ENCODE data around the gene UCN2.

DNA sequence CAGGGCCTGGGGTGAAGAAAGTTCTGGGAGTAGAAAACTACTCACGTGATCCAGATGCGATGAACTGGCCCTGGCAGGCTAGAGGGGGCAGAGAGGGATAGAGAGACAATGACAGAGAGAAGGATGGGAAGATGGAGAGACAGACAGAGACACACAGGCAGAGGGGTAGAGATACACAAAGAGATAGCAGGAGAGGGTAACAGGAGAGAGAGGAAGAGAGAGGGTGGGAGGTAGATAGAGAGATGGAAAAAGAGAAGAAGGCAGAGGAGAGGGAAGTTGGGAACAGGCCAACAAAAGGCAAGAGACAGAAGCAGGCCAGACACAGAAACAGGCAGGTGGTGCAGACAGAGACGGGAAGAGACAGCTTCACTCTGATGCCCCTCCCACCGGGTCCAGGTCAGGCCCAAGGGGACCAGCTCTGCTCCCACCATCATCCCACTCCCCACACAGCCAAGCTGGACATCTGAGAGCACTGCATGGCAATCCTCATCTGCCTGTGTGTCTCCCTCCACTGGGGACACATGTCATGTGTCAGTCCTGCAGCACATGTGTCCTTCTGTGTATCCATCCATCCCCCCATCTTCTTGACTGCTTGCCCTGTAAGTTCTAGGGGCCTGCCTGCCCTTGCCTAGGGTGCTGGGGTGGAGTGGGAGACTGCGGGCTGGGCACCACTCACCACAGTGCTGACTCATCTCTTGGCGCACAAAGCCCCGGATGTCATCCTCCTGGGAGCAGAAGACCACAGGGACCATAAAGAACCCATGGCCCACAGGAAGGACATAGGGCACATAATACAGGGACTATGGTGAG lies 2.2 kb upstream of the UCN2 start:
- TF ChIP-seq, protein P1, sequence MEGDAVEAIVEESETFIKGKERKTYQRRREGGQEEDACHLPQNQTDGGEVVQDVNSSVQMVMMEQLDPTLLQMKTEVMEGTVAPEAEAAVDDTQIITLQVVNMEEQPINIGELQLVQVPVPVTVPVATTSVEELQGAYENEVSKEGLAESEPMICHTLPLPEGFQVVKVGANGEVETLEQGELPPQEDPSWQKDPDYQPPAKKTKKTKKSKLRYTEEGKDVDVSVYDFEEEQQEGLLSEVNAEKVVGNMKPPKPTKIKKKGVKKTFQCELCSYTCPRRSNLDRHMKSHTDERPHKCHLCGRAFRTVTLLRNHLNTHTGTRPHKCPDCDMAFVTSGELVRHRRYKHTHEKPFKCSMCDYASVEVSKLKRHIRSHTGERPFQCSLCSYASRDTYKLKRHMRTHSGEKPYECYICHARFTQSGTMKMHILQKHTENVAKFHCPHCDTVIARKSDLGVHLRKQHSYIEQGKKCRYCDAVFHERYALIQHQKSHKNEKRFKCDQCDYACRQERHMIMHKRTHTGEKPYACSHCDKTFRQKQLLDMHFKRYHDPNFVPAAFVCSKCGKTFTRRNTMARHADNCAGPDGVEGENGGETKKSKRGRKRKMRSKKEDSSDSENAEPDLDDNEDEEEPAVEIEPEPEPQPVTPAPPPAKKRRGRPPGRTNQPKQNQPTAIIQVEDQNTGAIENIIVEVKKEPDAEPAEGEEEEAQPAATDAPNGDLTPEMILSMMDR (IDR thresholded peaks at IDR 0.05; ENCODE audit: poor library complexity) = no peak
- no peak for TF ChIP-seq EZH2phosphoT487 (IDR thresholded peaks at IDR 0.05; ENCODE audit: low read depth, severe bottlenecking, unreplicated experiment)

Measured in hepatocyte (in vitro differentiated cells).